Measurements from ENCODE around the gene NMRK2.

The NMRK2 gene

DNA sequence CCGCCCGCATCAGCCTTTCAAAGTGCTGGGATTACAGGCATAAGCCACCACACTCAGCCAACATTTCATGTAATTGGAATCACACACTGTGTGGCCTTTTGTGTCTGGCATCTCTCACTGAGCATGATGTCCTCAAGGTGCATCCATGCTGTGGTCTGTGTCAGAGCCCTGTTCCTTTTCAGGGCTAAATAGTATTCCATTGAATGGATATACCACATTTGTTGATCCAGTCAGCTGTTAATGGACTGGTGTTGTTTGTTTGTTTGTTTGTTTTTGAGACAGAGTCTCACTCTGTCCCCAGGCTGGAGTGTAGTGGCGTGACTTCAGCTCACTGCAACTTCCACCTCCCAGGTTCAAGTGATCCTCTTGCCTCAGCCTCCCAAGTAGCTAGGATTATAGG, 34.4 kb upstream of the NMRK2 start:
- DNase-seq = no peak
- H3K27ac Mint-ChIP-seq = no peak overlapping the region
- H3K36me3 Mint-ChIP-seq (ENCODE audit: low read depth) = no peaks in the 10 kb centered on the region
- peaks cover 23% of the 10 kb centered on the region for H3K27me3 Mint-ChIP-seq (ENCODE audit: low read depth, poor library complexity)
- TF ChIP-seq, protein P1, sequence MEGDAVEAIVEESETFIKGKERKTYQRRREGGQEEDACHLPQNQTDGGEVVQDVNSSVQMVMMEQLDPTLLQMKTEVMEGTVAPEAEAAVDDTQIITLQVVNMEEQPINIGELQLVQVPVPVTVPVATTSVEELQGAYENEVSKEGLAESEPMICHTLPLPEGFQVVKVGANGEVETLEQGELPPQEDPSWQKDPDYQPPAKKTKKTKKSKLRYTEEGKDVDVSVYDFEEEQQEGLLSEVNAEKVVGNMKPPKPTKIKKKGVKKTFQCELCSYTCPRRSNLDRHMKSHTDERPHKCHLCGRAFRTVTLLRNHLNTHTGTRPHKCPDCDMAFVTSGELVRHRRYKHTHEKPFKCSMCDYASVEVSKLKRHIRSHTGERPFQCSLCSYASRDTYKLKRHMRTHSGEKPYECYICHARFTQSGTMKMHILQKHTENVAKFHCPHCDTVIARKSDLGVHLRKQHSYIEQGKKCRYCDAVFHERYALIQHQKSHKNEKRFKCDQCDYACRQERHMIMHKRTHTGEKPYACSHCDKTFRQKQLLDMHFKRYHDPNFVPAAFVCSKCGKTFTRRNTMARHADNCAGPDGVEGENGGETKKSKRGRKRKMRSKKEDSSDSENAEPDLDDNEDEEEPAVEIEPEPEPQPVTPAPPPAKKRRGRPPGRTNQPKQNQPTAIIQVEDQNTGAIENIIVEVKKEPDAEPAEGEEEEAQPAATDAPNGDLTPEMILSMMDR (IDR thresholded peaks at IDR 0.05) = no peak
- no peak overlapping the region for H3K4me3 Mint-ChIP-seq
- H3K9me3 Mint-ChIP-seq = peaks cover 9% of the 10 kb centered on the region
- no peaks in the 10 kb centered on the region for H3K4me1 Mint-ChIP-seq

DNA sequence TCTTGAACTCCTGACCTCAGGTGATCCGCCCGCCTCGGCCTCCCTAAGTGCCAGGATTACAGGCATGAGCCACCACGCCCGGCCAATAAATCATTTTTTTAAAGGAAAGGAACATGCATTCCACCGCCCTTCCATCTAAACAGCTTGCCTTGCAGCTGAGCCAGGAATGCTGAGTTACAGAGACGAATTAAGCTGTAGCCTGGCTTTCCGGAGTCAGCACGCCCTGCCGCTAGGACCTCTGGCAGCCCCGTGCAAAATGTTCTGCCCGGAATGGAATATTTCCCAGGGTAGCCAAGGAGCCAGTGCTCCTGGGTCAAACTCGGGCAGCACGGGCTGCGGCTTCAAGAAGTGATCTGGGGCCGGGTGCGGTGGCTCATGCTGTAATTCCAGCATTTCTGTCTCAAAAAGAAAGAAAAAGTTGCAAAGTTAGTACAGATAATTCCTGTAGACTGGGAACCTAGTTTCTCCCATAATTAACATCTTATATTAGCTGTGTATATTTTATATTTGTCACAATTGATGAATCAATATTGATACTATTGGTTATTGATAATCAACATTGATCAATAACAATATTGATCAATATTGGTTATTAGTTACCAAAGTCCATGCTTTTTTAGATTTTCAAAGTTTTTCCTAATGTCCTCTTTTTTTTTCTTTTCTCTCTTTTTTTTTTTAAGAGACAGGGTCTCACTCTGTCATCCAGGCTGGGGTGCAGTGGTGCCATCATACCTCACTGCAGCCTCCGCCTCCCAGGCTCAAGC, 33.2 kb upstream of the NMRK2 start:
- Mint-ChIP-seq H3K36me3 (ENCODE audit: low read depth) (no peaks in the 10 kb centered on the region), H3K27me3 (ENCODE audit: low read depth, poor library complexity) (peaks cover 23% of the 10 kb centered on the region), H3K27ac (no peak overlapping the region), H3K4me1 (no peaks in the 10 kb centered on the region), H3K4me3 (no peak overlapping the region), H3K9me3 (peaks cover 9% of the 10 kb centered on the region)
- DNase-seq = no peak
- TF ChIP-seq, protein P1 (IDR thresholded peaks at IDR 0.05) = no peak

DNA sequence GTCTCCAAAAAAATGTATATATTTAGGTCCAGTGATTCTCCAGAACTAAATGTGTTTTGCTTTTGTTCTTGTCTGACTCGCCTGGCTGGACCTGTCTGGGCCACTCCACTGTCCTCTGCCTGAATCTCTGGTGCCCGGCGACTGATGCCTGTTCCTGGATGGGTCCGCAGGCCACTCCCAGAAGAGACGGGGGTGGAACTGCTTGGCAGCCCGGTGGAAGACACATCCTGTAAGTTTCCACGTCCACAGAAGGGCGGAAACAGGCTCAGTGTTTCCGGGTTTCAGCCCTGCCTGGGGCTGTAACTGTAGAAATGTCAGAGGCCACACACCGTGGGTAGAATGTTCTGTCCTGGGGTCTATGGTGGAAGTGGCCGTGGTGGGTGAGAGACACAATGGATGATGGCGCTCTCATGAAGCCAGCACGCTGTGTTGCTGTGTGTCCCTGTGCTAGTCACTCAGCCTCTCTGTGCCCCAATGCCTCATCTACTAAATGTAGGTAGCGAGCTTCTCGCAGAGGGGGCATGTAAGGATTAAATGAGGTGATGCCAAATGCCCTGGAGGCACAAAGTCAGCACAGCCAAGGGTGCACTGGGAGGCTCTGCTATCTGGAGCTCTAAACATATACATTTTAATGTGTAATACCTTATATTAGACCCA, 30.4 kb upstream of the NMRK2 start:
- H3K4me1 Mint-ChIP-seq = no peaks in the 10 kb centered on the region

DNA sequence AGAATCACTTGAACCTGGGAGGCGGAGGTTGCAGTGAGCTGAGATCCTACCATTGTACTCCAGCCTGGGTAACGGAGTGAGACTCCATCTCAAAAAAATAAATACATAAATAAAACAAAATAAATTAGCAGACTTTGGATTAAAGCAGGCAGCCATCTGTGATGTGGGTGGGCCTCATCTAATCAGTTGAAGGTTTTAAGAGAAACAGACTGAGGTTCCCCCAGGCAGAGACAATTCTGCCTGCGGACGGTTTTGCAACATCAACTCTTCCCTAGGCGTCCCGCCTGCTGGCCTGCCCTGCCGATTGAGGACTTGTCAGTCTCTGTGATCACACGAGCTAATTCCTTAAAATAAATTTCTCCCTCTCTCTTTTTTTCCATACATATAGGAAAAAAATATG, 28.6 kb upstream of the NMRK2 start:
- H3K4me1 Mint-ChIP-seq = no peaks in the 10 kb centered on the region
- peaks cover 9% of the 10 kb centered on the region for H3K27me3 Mint-ChIP-seq (ENCODE audit: low read depth, poor library complexity)
- H3K36me3 Mint-ChIP-seq (ENCODE audit: low read depth) = no peaks in the 10 kb centered on the region
- no peak overlapping the region for H3K27ac Mint-ChIP-seq
- peaks cover 3% of the 10 kb centered on the region for H3K9me3 Mint-ChIP-seq
- no peak for DNase-seq
- H3K4me3 Mint-ChIP-seq = no peak overlapping the region
- TF ChIP-seq, protein P1 (IDR thresholded peaks at IDR 0.05) = no peak

More for the DNA sequence above, 30.4 kb upstream of the NMRK2 start:
- DNase-seq = no peak
- Mint-ChIP-seq H3K9me3 (peaks cover 9% of the 10 kb centered on the region), H3K27ac (no peak overlapping the region), H3K4me3 (no peak overlapping the region), H3K27me3 (ENCODE audit: low read depth, poor library complexity) (peaks cover 18% of the 10 kb centered on the region), H3K36me3 (ENCODE audit: low read depth) (no peaks in the 10 kb centered on the region)
- TF ChIP-seq, protein P1 (IDR thresholded peaks at IDR 0.05) = no peak

DNA sequence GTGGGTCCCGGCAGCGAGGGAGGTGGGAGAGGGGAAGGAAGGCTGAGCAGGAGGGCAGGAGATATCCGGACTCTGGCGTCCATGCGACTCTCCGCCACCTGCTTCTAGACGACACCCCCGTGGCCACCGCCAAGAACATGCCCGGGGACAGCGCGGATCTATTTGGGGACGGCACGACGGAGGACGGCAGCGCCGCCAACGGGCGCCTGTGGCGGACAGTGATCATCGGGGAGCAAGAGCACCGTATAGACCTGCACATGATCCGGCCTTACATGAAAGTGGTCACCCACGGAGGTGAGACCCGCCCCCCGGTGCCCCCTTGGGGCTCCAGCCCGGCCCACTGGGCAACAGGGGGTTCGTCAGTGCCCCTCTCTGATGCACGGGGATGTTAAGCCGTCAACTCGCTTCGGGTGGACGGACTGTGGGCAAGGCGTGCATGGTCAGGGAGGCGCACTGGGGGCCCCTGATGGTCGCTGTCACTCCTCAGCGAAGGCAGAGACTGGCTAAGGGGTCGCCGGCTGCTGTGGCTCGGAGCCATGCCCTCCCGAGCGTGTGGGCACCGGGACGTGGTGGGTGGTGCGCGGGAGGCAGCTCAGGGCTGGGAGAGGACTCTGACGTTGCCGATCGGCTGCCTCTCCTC, 25.1 kb upstream of the NMRK2 start:
- H3K4me3 Mint-ChIP-seq = no peak overlapping the region
- H3K27ac Mint-ChIP-seq = no peak overlapping the region
- H3K9me3 Mint-ChIP-seq = peaks cover 16% of the 10 kb centered on the region
- H3K4me1 Mint-ChIP-seq = no peaks in the 10 kb centered on the region
- no peaks in the 10 kb centered on the region for H3K36me3 Mint-ChIP-seq (ENCODE audit: low read depth)
- H3K27me3 Mint-ChIP-seq (ENCODE audit: low read depth, poor library complexity) = no peaks in the 10 kb centered on the region
- DNase-seq = no peak
- TF ChIP-seq, protein P1 (IDR thresholded peaks at IDR 0.05) = no peak

Data from nephron progenitor cell (in vitro differentiated cells).